ENCODE measurements around the gene ZNF618. TPM values are rescaled to one million over a fixed set of nuclear protein-coding genes. Genes with fewer than 3 reads are reported as not detected.
"Not testable (repeated sequence)": the region's sequence is repeated elsewhere in the genome, so short reads cannot be mapped to it uniquely, and the experiment has no call there.

The ZNF618 gene
- total RNA-seq, 1 donor from 2014 or later = 10.2 TPM

DNA sequence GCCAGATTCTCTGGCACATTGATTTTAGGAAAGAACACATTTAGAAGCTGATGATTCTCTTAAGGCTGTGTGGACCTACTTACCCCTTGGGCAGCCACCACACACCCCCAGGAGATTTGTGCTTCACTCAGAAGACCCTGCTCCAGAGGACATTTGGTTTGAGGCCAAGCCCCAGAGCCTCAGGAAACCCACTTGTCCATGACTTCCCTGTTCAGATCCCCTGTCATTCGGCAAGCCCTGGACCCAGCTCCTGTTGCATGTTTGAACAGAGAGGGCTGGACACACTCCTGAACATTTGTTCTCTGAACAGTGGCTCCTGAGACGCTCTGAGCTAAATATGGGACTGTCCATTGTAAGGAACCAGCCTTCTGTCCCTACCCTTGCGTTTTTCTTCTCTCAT lies 119.9 kb downstream of the ZNF618 start:
- DNase-seq (no peak), ATAC-seq (no peak)
- Histone ChIP-seq H3K27ac (no peak overlapping the region), H3K4me1 (peaks cover 44% of the 10 kb centered on the region), H3K9me3 (no peaks in the 10 kb centered on the region), H3K4me3 (no peak overlapping the region), H3K36me3 (no peaks in the 10 kb centered on the region), H3K27me3 (ENCODE audit: low read depth) (no peaks in the 10 kb centered on the region)
- intact Hi-C loops (cut with DNase I) = no loop called here
- TF ChIP-seq, protein P1, sequence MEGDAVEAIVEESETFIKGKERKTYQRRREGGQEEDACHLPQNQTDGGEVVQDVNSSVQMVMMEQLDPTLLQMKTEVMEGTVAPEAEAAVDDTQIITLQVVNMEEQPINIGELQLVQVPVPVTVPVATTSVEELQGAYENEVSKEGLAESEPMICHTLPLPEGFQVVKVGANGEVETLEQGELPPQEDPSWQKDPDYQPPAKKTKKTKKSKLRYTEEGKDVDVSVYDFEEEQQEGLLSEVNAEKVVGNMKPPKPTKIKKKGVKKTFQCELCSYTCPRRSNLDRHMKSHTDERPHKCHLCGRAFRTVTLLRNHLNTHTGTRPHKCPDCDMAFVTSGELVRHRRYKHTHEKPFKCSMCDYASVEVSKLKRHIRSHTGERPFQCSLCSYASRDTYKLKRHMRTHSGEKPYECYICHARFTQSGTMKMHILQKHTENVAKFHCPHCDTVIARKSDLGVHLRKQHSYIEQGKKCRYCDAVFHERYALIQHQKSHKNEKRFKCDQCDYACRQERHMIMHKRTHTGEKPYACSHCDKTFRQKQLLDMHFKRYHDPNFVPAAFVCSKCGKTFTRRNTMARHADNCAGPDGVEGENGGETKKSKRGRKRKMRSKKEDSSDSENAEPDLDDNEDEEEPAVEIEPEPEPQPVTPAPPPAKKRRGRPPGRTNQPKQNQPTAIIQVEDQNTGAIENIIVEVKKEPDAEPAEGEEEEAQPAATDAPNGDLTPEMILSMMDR (IDR thresholded peaks at IDR 0.05) = no peak

DNA sequence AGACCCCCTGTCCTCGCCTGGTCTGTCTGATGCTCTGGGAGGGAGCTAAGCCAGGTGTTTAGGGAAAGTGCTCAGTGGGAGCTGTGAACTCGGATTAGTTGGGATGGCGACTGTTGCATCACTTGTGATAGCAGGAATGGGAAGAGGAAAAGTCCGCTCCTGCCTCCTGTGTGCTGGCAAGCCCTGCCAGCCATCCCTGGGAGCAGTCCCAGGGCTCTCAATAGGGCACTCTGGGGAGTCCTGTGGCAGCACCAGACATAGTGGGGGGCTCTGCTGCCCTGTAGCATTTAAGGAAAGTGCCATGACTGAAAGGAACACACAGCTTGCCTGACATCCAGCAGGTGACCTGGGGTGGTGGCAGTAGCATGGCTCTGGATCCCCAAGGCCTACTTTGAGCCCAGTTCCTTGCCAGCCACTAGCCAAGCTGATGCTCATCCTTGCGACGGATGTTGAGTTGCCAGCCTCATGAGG lies 120.5 kb downstream of the ZNF618 start:
- TF ChIP-seq, protein P1 (IDR thresholded peaks at IDR 0.05) = no peak

GRCh38 chr9:113997064-113997463 lies 121.0 kb downstream of the ZNF618 start:
- ATAC-seq; H3K4me3 ChIP-seq; H3K27ac ChIP-seq; DNase-seq; intact Hi-C loops (cut with DNase I); H3K27me3 ChIP-seq (ENCODE audit: low read depth); H3K36me3 ChIP-seq; H3K9me3 ChIP-seq: not testable (repeated sequence)
- H3K4me1 ChIP-seq = peaks cover 33% of the 10 kb centered on the region

More for the DNA sequence above, 120.5 kb downstream of the ZNF618 start:
- H3K4me3 ChIP-seq = no peak overlapping the region
- ATAC-seq = no peak
- intact Hi-C loops (cut with DNase I) = no loop called here
- no peaks in the 10 kb centered on the region for H3K9me3 ChIP-seq
- no peaks in the 10 kb centered on the region for H3K27me3 ChIP-seq (ENCODE audit: low read depth)
- DNase-seq = no peak
- no peak overlapping the region for H3K27ac ChIP-seq
- H3K4me1 ChIP-seq = peaks cover 38% of the 10 kb centered on the region
- no peaks in the 10 kb centered on the region for H3K36me3 ChIP-seq

- peaks cover 27% of the 10 kb centered on the region for H3K4me1 ChIP-seq
- no peak overlapping the region for H3K27ac ChIP-seq
- H3K27me3 ChIP-seq (ENCODE audit: low read depth) = no peaks in the 10 kb centered on the region
- H3K4me3 ChIP-seq = no peak overlapping the region
- intact Hi-C loops (cut with DNase I) = no loop called here
- ATAC-seq = no peak
- TF ChIP-seq, protein P1 (IDR thresholded peaks at IDR 0.05) = no peak
- no peak for DNase-seq
- no peaks in the 10 kb centered on the region for H3K9me3 ChIP-seq
- no peaks in the 10 kb centered on the region for H3K36me3 ChIP-seq
Measured at GRCh38 chr9:113997610-113998009, 121.5 kb downstream of the ZNF618 start.

DNA sequence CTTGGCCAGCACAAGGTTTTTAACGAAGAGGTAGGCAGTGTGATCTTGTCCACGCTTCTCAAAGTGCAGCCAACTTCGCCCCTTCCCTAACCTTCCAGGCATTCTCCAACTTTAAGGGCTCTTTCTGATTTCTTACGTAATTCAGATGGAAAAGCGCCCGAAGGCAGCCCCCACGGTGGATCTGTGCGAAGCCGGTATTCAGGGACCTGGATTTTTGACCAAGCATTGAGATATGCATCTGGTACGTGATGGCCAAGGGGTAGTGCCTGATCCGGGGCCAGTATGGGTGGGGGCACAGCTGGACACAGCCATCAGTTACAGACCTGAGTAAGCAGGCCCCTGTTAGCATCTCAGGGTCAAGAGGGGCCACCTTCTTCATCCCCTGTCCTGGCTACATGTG lies 122.0 kb downstream of the ZNF618 start:
- Histone ChIP-seq H3K36me3 (no peaks in the 10 kb centered on the region), H3K27ac (no peak overlapping the region), H3K4me1 (peaks cover 23% of the 10 kb centered on the region), H3K9me3 (no peaks in the 10 kb centered on the region), H3K4me3 (no peak overlapping the region), H3K27me3 (ENCODE audit: low read depth) (no peaks in the 10 kb centered on the region)
- intact Hi-C loops (cut with DNase I) = no loop called here
- ATAC-seq = no peak
- DNase-seq = no peak
- TF ChIP-seq, protein P1 (IDR thresholded peaks at IDR 0.05) = no peak

GRCh38 chr9:113998525-113999255 lies 122.6 kb downstream of the ZNF618 start:
- DNase-seq = no peak
- no peaks in the 10 kb centered on the region for H3K9me3 ChIP-seq
- no peaks in the 10 kb centered on the region for H3K27me3 ChIP-seq (ENCODE audit: low read depth)
- ATAC-seq = no peak
- peaks cover 23% of the 10 kb centered on the region for H3K4me1 ChIP-seq
- H3K36me3 ChIP-seq = no peaks in the 10 kb centered on the region
- intact Hi-C loops (cut with DNase I) = no loop called here
- TF ChIP-seq, protein P1 (IDR thresholded peaks at IDR 0.05) = no peak
- H3K4me3 ChIP-seq = no peak overlapping the region
- no peak overlapping the region for H3K27ac ChIP-seq

Data from lower lobe of right lung (tissue), 2 donors.